ENCODE data around the gene ASAP2. TPM values are rescaled to one million over a fixed set of nuclear protein-coding genes. Genes with fewer than 3 reads are reported as not detected.

Gene ASAP2
- polyA plus RNA-seq, 1 donor = 18.8 TPM

- no peak for DNase-seq
These were observed 152.2 kb downstream of the ASAP2 start for GRCh38 chr2:9358846-9359245.

GRCh38 chr2:9359463-9359862 lies 152.9 kb downstream of the ASAP2 start:
- no peak for DNase-seq

GRCh38 chr2:9360110-9360509 lies 153.5 kb downstream of the ASAP2 start:
- DNase-seq = no peak

- no peak for DNase-seq
These were observed 154.1 kb downstream of the ASAP2 start for GRCh38 chr2:9360701-9361100.

- DNase-seq = no peak
These were observed 157.8 kb downstream of the ASAP2 start for GRCh38 chr2:9364373-9364772.

GRCh38 chr2:9364791-9365497 lies 158.3 kb downstream of the ASAP2 start:
- DNase-seq = no peak

- no peak for DNase-seq
These were observed 158.9 kb downstream of the ASAP2 start for GRCh38 chr2:9365498-9366019.

- no peak for DNase-seq
These were observed 159.4 kb downstream of the ASAP2 start for GRCh38 chr2:9366026-9366425.

GRCh38 chr2:9370746-9371145 lies 164.1 kb downstream of the ASAP2 start:
- no peak for DNase-seq

GRCh38 chr2:9373047-9373446 lies 166.4 kb downstream of the ASAP2 start:
- no peak for DNase-seq

GRCh38 chr2:9373476-9373875 lies 166.9 kb downstream of the ASAP2 start:
- no peak for DNase-seq

- DNase-seq = no peak
These were observed 167.6 kb downstream of the ASAP2 start for GRCh38 chr2:9374071-9374730.

GRCh38 chr2:9375857-9376428 lies 169.3 kb downstream of the ASAP2 start:
- no peak for DNase-seq

- DNase-seq = no peak
These were observed 171.0 kb downstream of the ASAP2 start for GRCh38 chr2:9377461-9378097.

- peak; percentile 41 for DNase-seq
These were observed 172.1 kb downstream of the ASAP2 start for GRCh38 chr2:9378433-9379390.

- DNase-seq = no peak
These were observed 172.8 kb downstream of the ASAP2 start for GRCh38 chr2:9379391-9379755.

- DNase-seq = no peak
These were observed 174.4 kb downstream of the ASAP2 start for GRCh38 chr2:9380702-9381628.

- DNase-seq = no peak
These were observed 176.1 kb downstream of the ASAP2 start for GRCh38 chr2:9382604-9383235.

GRCh38 chr2:9384521-9384920 lies 177.9 kb downstream of the ASAP2 start:
- no peak for DNase-seq

- DNase-seq = no peak
These were observed 179.2 kb downstream of the ASAP2 start for GRCh38 chr2:9385841-9386240.

All from hindlimb muscle (tissue), 1 donor.